ENCODE data around the gene NACC1. TPM values are rescaled to one million over a fixed set of nuclear protein-coding genes. Genes with fewer than 3 reads are reported as not detected.

The NACC1 gene
- total and polyA plus RNA-seq, 2 of the 13 experiments (the other 11 are each of a cell fraction or from before 2014, with no cell fraction given) = 31.8 to 42.3 TPM

DNA sequence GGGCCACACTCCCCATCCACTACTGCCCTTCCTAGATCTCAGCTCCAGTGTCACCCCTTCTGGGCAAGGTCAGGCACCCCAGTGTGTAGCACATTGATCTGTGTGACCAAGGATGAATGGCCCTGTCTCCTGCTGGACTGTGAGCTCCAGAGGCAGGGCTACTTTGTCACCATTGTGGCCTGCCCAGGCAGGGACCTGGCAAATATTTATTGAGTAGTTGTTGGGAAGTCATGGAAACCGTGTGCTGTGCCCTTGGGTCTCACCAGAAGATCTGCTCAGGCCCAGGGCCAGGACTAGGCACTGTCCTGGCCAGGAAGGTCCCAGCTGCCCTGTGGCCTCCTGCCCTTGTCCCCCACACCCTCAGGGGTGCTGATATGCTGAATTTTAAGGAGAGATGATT lies 10.5 kb downstream of the NACC1 start (continued):
- TF ChIP-seq STAT6 (CRISPR knock-in tag; IDR thresholded peaks at IDR 0.05; ENCODE audit: borderline replicate concordance) = 0 out of 2 replicates have a peak, but pooled peaks have one; percentile 62
- peak; percentile 68 for TF ChIP-seq FOXJ3 (CRISPR knock-in tag; IDR thresholded peaks at IDR 0.05; ENCODE audit: borderline replicate concordance)
- peak; percentile 64; the same call in 1 of the 2 replicates for TF ChIP-seq THAP9 (CRISPR knock-in tag; IDR thresholded peaks at IDR 0.05; ENCODE audit: borderline replicate concordance)
- TF ChIP-seq ZNF501 (CRISPR knock-in tag; IDR thresholded peaks at IDR 0.05) = peak; percentile 62
- TF ChIP-seq SRY (CRISPR knock-in tag; IDR thresholded peaks at IDR 0.05) = no peak
- TF ChIP-seq, protein P1, sequence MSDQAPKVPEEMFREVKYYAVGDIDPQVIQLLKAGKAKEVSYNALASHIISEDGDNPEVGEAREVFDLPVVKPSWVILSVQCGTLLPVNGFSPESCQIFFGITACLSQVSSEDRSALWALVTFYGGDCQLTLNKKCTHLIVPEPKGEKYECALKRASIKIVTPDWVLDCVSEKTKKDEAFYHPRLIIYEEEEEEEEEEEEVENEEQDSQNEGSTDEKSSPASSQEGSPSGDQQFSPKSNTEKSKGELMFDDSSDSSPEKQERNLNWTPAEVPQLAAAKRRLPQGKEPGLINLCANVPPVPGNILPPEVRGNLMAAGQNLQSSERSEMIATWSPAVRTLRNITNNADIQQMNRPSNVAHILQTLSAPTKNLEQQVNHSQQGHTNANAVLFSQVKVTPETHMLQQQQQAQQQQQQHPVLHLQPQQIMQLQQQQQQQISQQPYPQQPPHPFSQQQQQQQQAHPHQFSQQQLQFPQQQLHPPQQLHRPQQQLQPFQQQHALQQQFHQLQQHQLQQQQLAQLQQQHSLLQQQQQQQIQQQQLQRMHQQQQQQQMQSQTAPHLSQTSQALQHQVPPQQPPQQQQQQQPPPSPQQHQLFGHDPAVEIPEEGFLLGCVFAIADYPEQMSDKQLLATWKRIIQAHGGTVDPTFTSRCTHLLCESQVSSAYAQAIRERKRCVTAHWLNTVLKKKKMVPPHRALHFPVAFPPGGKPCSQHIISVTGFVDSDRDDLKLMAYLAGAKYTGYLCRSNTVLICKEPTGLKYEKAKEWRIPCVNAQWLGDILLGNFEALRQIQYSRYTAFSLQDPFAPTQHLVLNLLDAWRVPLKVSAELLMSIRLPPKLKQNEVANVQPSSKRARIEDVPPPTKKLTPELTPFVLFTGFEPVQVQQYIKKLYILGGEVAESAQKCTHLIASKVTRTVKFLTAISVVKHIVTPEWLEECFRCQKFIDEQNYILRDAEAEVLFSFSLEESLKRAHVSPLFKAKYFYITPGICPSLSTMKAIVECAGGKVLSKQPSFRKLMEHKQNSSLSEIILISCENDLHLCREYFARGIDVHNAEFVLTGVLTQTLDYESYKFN (CRISPR knock-in tag; conservative IDR thresholded peaks at IDR 0.05) = peak; percentile 88
- peak; percentile 52; the same call in 1 of the 2 replicates for TF ChIP-seq MIER3 (CRISPR knock-in tag; IDR thresholded peaks at IDR 0.05; ENCODE audit: borderline replicate concordance)
- peak; percentile 86 for TF ChIP-seq ZNF644 (CRISPR knock-in tag; IDR thresholded peaks at IDR 0.05; ENCODE audit: low read depth)
- no peak for TF ChIP-seq ZNF282 (IDR thresholded peaks at IDR 0.05; ENCODE audit: partially characterized antibody)
- peak; percentile 66 for TF ChIP-seq ARID5B (CRISPR knock-in tag; IDR thresholded peaks at IDR 0.05)
- 0 out of 2 replicates have a peak, but pooled peaks have one; percentile 57 for TF ChIP-seq SSRP1 (CRISPR knock-in tag; IDR thresholded peaks at IDR 0.05)
- TF ChIP-seq HDAC1 (CRISPR knock-in tag; IDR thresholded peaks at IDR 0.05) = peak; percentile 76
- peak; percentile 68 for TF ChIP-seq ZSCAN25 (CRISPR knock-in tag; IDR thresholded peaks at IDR 0.05)
- TF ChIP-seq, protein P2, sequence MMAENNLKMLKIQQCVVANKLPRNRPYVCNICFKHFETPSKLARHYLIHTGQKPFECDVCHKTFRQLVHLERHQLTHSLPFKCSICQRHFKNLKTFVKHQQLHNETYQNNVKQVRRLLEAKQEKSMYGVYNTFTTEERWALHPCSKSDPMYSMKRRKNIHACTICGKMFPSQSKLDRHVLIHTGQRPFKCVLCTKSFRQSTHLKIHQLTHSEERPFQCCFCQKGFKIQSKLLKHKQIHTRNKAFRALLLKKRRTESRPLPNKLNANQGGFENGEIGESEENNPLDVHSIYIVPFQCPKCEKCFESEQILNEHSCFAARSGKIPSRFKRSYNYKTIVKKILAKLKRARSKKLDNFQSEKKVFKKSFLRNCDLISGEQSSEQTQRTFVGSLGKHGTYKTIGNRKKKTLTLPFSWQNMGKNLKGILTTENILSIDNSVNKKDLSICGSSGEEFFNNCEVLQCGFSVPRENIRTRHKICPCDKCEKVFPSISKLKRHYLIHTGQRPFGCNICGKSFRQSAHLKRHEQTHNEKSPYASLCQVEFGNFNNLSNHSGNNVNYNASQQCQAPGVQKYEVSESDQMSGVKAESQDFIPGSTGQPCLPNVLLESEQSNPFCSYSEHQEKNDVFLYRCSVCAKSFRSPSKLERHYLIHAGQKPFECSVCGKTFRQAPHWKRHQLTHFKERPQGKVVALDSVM (CRISPR knock-in tag; IDR thresholded peaks at IDR 0.05) = peak; percentile 32; the same call in 1 of the 2 replicates

Measured in HepG2 (cell line).